HepG2 (cell line): ENCODE measurements around the gene VWA7. TPM values are rescaled to one million over a fixed set of nuclear protein-coding genes. Genes with fewer than 3 reads are reported as not detected.

Source experiments
- CCDC6 ChIP-seq: sonication (generic); formaldehyde crosslinking; IDR thresholded peaks from 2 replicates; pipeline ENCODE4 v1.8.1; 2022; ENCODE audit warnings: mild to moderate bottlenecking, missing genetic modification reagents, moderate library complexity
- MED13 ChIP-seq: sonication (generic); formaldehyde crosslinking; IDR thresholded peaks from 2 replicates; pipeline ENCODE4 v1.5.0; 2020; ENCODE audit warnings: missing genetic modification reagents
- NONO ChIP-seq, 2 experiments: fragments of 450-650 bp in 1 of 2; sonication (generic) in 1 of 2; formaldehyde crosslinking in 1 of 2; IDR thresholded peaks in 1 of 2; conservative IDR thresholded peaks in 1 of 2; 2 replicates each; pipeline versions ENCODE4 v1.6.1 to v1.8.0; 2017 to 2022; ENCODE audit warnings: mild to moderate bottlenecking in 1 of 2, missing genetic modification reagents in 1 of 2, moderate library complexity in 1 of 2
- RBM39 ChIP-seq: fragments of 200-400 bp; formaldehyde crosslinking; IDR thresholded peaks from one replicate; pipeline ENCODE4 v1.6.1; 2018; ENCODE audit warnings: antibody characterized with exemption, mild to moderate bottlenecking, low read depth, low read length; ENCODE audit not compliant: poor library complexity, severe bottlenecking
- SIX4 ChIP-seq: sonication (generic); formaldehyde crosslinking; IDR thresholded peaks from 2 replicates; pipeline ENCODE4 v1.4.0; 2020; ENCODE audit warnings: missing genetic modification reagents
- SP140L ChIP-seq: sonication (generic); formaldehyde crosslinking; IDR thresholded peaks from 2 replicates; pipeline ENCODE4 v1.4.0; 2020; ENCODE audit warnings: missing genetic modification reagents, borderline replicate concordance
- SP5 ChIP-seq: IDR thresholded peaks from 2 replicates; pipeline ENCODE4 v1.6.1; 2016; ENCODE audit warnings: low read depth, borderline replicate concordance
- SUZ12 ChIP-seq: fragments of 150-350 bp; IDR thresholded peaks from 2 replicates; pipeline ENCODE4 v1.6.1; 2014; ENCODE audit warnings: low read depth, low read length
- ZFP1 ChIP-seq: IDR thresholded peaks from 2 replicates; pipeline ENCODE4 v1.6.1; 2016
- ZNF547 ChIP-seq: sonication (generic); formaldehyde crosslinking; IDR thresholded peaks from 2 replicates; pipeline ENCODE4 v1.5.1; 2020; ENCODE audit warnings: mild to moderate bottlenecking, missing genetic modification reagents
- ZNF549 ChIP-seq: sonication (generic); formaldehyde crosslinking; IDR thresholded peaks from 2 replicates; pipeline ENCODE4 v1.5.0; 2020; ENCODE audit warnings: missing genetic modification reagents
- polyA plus RNA-seq, 8 experiments: library from polyadenylated mRNA; depleted of rRNA in 3 of 8; stranded (reverse) in 7 of 8; unstranded in 1 of 8; fragments of >200 nt; fragmentation: Illumina TruSeq in 4 of 8; extraction: Trizol in 4 of 8; gene quantifications; 2 replicates each; pipeline versions ENCODE4 v1.2.1 to v1.2.3, GENCODE V29; 2011 to 2016; ENCODE audit warnings: low read depth in 4 of 8, missing spikeins in 1 of 8, mixed read lengths in 1 of 8; ENCODE audit not compliant: insufficient read depth in 1 of 8
- total RNA-seq, 5 experiments: library from RNA; depleted of rRNA; stranded (reverse); fragments of >200 nt; fragmentation: Illumina TruSeq; extraction: Trizol; gene quantifications; 2 replicates each; pipeline ENCODE4 v1.2.3, GENCODE V29; 2016; ENCODE audit warnings: low read depth in 1 of 5
- TF ChIP-seq, protein P1 (sequence below): sonication (generic); formaldehyde crosslinking; IDR thresholded peaks from 2 replicates; pipeline ENCODE4 v1.9.0; 2022; ENCODE audit warnings: missing genetic modification reagents, mild to moderate bottlenecking, borderline replicate concordance
- TF ChIP-seq, protein P2 (sequence below): sonication (generic); formaldehyde crosslinking; IDR thresholded peaks from 2 replicates; pipeline ENCODE4 v1.8.0; 2023; ENCODE audit warnings: mild to moderate bottlenecking, missing genetic modification reagents
- TF ChIP-seq, protein P3 (sequence below): IDR thresholded peaks from 2 replicates; pipeline ENCODE4 v1.6.1; 2018; ENCODE audit warnings: missing genetic modification reagents, mild to moderate bottlenecking, missing compliant biosample characterization
- TF ChIP-seq, protein P4 (sequence below): sonication (generic); formaldehyde crosslinking; IDR thresholded peaks from 2 replicates; pipeline ENCODE4 v1.4.0; 2020; ENCODE audit warnings: mild to moderate bottlenecking, missing genetic modification reagents

Gene VWA7
- total and polyA plus RNA-seq, 2 of the 13 experiments (the other 11 are each of a cell fraction or from before 2014, with no cell fraction given), result 0.86 to 3.3 TPM

DNA sequence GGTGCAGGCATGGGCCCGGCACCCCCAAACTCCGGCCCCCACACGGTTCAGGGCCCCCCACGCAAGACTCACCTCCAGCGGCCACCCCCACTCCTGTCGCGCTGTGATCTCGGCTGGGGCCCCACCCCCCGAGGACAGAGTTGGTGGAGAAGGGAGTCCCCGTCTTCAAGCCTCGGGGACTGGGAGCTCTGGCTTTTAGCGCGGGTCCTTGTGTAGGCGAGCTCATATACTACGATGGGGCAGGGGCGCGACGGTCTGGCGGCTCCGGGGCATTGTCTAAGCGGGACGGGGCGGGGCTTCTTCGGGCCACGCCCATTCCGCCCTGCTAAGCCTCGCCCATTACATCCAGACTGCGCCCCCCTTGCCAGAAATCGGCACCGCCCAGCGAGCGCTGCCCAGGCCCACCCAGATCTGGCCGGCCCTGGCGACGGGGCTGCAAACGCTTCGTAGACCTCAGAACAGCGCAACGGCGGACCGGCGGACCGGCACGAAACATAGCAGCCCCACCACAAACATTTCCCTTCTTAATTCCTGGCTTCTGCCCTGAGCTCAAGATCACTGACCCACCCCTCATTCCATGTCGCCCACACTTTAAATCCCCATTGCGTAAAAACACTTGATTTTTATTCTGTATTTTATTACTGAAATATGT, 47.0 kb downstream of the VWA7 start (continued):
- TF ChIP-seq SUZ12, result no peak
- TF ChIP-seq, protein P1, sequence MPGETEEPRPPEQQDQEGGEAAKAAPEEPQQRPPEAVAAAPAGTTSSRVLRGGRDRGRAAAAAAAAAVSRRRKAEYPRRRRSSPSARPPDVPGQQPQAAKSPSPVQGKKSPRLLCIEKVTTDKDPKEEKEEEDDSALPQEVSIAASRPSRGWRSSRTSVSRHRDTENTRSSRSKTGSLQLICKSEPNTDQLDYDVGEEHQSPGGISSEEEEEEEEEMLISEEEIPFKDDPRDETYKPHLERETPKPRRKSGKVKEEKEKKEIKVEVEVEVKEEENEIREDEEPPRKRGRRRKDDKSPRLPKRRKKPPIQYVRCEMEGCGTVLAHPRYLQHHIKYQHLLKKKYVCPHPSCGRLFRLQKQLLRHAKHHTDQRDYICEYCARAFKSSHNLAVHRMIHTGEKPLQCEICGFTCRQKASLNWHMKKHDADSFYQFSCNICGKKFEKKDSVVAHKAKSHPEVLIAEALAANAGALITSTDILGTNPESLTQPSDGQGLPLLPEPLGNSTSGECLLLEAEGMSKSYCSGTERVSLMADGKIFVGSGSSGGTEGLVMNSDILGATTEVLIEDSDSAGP (CRISPR knock-in tag), result peak; percentile 77; the same call in 1 of the 2 replicates
- TF ChIP-seq, protein P2, sequence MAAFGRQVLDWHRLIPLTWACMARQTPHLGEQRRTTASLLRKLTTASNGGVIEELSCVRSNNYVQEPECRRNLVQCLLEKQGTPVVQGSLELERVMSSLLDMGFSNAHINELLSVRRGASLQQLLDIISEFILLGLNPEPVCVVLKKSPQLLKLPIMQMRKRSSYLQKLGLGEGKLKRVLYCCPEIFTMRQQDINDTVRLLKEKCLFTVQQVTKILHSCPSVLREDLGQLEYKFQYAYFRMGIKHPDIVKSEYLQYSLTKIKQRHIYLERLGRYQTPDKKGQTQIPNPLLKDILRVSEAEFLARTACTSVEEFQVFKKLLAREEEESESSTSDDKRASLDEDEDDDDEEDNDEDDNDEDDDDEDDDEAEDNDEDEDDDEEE (CRISPR knock-in tag), result 0 out of 2 replicates have a peak, but pooled peaks have one; percentile 38
- TF ChIP-seq RBM39, result peak; percentile 93
- TF ChIP-seq, protein P3, sequence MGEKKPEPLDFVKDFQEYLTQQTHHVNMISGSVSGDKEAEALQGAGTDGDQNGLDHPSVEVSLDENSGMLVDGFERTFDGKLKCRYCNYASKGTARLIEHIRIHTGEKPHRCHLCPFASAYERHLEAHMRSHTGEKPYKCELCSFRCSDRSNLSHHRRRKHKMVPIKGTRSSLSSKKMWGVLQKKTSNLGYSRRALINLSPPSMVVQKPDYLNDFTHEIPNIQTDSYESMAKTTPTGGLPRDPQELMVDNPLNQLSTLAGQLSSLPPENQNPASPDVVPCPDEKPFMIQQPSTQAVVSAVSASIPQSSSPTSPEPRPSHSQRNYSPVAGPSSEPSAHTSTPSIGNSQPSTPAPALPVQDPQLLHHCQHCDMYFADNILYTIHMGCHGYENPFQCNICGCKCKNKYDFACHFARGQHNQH (CRISPR knock-in tag), result peak; percentile 10; the same call in 1 of the 2 replicates
- no peak for TF ChIP-seq MED13 (CRISPR knock-in tag)
- TF ChIP-seq CCDC6 (CRISPR knock-in tag), result peak; percentile 95; the same call in 1 of the 2 replicates
- TF ChIP-seq ZFP1 (CRISPR knock-in tag), result no peak
- TF ChIP-seq ZNF549 (CRISPR knock-in tag), result 0 out of 2 replicates have a peak, but pooled peaks have one; percentile 17
- TF ChIP-seq SP5 (CRISPR knock-in tag), result no peak
- no peak for TF ChIP-seq SP140L (CRISPR knock-in tag)
- TF ChIP-seq SIX4 (CRISPR knock-in tag), result no peak
- TF ChIP-seq, protein P4, sequence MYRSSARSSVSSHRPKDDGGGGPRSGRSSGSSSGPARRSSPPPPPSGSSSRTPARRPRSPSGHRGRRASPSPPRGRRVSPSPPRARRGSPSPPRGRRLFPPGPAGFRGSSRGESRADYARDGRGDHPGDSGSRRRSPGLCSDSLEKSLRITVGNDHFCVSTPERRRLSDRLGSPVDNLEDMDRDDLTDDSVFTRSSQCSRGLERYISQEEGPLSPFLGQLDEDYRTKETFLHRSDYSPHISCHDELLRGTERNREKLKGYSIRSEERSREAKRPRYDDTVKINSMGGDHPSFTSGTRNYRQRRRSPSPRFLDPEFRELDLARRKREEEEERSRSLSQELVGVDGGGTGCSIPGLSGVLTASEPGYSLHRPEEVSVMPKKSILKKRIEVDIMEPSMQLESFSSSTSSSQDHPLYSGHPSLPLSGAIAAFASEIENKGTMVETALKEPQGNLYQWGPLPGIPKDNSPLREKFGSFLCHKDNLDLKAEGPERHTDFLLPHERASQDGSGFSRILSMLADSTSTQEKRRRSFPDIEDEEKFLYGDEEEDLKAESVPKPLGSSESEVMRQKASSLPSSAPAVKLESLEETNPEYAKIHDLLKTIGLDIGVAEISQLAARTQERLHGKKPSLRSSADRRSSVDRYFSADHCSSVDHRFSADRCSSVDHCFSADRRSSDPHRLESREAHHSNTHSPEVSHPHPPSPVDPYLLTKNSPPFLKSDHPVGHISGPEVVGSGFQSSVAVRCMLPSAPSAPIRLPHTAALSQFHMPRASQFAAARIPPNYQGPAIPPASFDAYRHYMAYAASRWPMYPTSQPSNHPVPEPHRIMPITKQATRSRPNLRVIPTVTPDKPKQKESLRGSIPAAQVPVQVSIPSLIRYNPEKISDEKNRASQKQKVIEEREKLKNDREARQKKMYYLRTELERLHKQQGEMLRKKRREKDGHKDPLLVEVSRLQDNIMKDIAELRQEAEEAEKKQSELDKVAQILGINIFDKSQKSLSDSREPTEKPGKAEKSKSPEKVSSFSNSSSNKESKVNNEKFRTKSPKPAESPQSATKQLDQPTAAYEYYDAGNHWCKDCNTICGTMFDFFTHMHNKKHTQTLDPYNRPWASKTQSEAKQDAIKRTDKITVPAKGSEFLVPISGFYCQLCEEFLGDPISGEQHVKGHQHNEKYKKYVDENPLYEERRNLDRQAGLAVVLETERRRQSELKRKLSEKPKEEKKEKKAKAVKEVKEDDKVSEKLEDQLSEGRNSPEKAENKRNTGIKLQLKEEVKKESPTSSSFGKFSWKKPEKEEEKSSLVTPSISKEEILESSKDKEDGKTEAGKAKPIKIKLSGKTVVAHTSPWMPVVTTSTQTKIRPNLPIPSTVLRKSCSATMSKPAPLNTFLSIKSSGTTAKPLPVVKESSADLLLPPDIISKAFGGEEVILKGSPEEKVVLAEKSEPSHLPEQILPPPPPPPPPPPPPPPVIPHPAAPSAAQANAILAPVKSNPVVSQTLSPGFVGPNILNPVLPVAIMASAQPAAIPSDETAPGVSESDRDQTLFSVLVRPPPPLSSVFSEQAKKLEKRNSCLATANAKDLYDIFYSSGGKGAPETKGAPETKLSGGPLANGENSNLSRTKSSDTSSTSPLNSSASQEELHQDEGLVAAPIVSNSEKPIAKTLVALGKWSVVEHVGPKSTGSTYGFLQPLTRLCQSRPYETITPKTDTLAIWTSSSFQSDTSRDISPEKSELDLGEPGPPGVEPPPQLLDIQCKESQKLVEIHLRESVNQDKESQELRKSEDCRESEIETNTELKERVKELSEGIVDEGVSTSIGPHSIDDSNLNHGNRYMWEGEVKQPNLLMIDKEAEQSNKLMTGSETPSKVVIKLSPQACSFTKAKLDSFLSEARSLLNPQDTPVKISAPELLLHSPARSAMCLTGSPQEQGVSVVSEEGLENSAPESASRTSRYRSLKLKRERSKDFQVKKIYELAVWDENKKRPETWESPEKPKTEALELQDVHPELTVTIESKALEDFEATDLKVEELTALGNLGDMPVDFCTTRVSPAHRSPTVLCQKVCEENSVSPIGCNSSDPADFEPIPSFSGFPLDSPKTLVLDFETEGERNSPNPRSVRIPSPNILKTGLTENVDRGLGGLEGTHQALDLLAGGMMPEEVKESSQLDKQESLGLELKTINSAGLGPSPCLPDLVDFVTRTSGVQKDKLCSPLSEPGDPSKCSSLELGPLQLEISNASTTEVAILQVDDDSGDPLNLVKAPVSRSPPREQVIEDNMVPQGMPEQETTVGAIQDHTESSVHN (CRISPR knock-in tag), result no peak
- no peak for TF ChIP-seq NONO (IDR thresholded peaks at IDR 0.05)
- TF ChIP-seq NONO (CRISPR knock-in tag; conservative IDR thresholded peaks at IDR 0.05), result peak; percentile 75; the same call in 1 of the 2 replicates
- no peak; the same call in 1 of the 2 replicates for TF ChIP-seq ZNF547 (CRISPR knock-in tag)
